Hypothalamus (tissue), 51 donors: ENCODE measurements around the gene RIMS4.
A peak's percentile ranks its signal among the peaks of the same experiment; 100 is the strongest.

Experiments
- DNase-seq, 51 donors: peaks; one replicate each; lab custom pipeline; 2025; lab: John Stamatoyannopoulos, UW

RIMS4 gene

GRCh38 chr20:44724423-44725091, 85.8 kb downstream of the RIMS4 start:
- no peak for DNase-seq

- no peak for DNase-seq
Measured at GRCh38 chr20:44723798-44724362, 86.5 kb downstream of the RIMS4 start.

GRCh38 chr20:44723391-44723790, 87.0 kb downstream of the RIMS4 start:
- DNase-seq, result no peak

GRCh38 chr20:44722990-44723389, 87.4 kb downstream of the RIMS4 start:
- no peak for DNase-seq

- no peak for DNase-seq
Measured at GRCh38 chr20:44721785-44722054, 88.6 kb downstream of the RIMS4 start.

- DNase-seq, result no peak
Measured at GRCh38 chr20:44720997-44721784, 89.2 kb downstream of the RIMS4 start.

- DNase-seq, result peak in 23 of 51 donors; percentile 6 to 83 (median 34)
Measured at GRCh38 chr20:44720621-44720996, 89.7 kb downstream of the RIMS4 start.

GRCh38 chr20:44719841-44720240, 90.5 kb downstream of the RIMS4 start:
- DNase-seq, result no peak

- DNase-seq, result no peak
Measured at GRCh38 chr20:44717986-44718385, 92.4 kb downstream of the RIMS4 start.

- no peak for DNase-seq
Measured at GRCh38 chr20:44716309-44717106, 93.8 kb downstream of the RIMS4 start.

GRCh38 chr20:44715499-44716308, 94.6 kb downstream of the RIMS4 start:
- DNase-seq, result no peak

- DNase-seq, result peak in 42 of 51 donors; percentile 15 to 81 (median 54)
Measured at GRCh38 chr20:44714701-44715498, 95.4 kb downstream of the RIMS4 start, which contains the start of gene CCN5. TSS of gene CCN5 (plus strand) at chr20:44715369. CDS start at chr20:44715391, 22 bp downstream.

GRCh38 chr20:44714102-44714700, 96.1 kb downstream of the RIMS4 start:
- no peak for DNase-seq

- no peak for DNase-seq
Measured at GRCh38 chr20:44711237-44711636, 99.1 kb downstream of the RIMS4 start.

GRCh38 chr20:44709797-44710196, 100.5 kb downstream of the RIMS4 start:
- DNase-seq, result no peak

GRCh38 chr20:44709380-44709779, 101.0 kb downstream of the RIMS4 start:
- DNase-seq, result no peak

- DNase-seq, result no peak
Measured at GRCh38 chr20:44707018-44707579, 103.2 kb downstream of the RIMS4 start.

GRCh38 chr20:44706301-44707017, 103.9 kb downstream of the RIMS4 start:
- no peak for DNase-seq
